K562 (cell line): ENCODE data around the gene PRMT2. TPM values are rescaled to one million over a fixed set of nuclear protein-coding genes. Genes with fewer than 3 reads are reported as not detected.

Source experiments
- ATAC-seq: fragments of 200-7000 bp; cut with Tn5 transposase; 3 replicates; pipeline ENCODE4 v1.9.1; 2020; ENCODE audit warnings: moderate library complexity
- BruUV-seq: library from RNA; stranded (reverse); fragments of 400-500 nt; replicated peaks from 2 replicates; lab custom pipeline; 2021; lab: Mats Ljungman, UMichigan
- CTCF ChIA-PET: fragments of 300-600 bp; formaldehyde crosslinking; extraction: SDS; loops from one replicate; lab custom pipeline; 2021; ENCODE audit warnings: low intra/inter-chr PET ratio; lab: Yijun Ruan, JAX
- POLR2A ChIA-PET: fragments of 300-600, 350-650 bp; sonication (Branson Sonifier 250); formaldehyde crosslinking; extraction: SDS; loops from one replicate; lab custom pipeline; 2021; ENCODE audit warnings: antibody characterized with exemption, inconsistent platforms; lab: Yijun Ruan, JAX
- DNase-seq, 4 experiments: peaks; one replicate each; pipeline versions ENCODE4 v3.0.0 to v3.0.0-alpha.2; 2011 to 2018; ENCODE audit warnings: low spot score in 3 of 4, mixed read lengths in 3 of 4; ENCODE audit errors: extremely low read depth in 1 of 4
- FAIRE-seq: peaks from 2 replicates; lab custom pipeline; 2011; peaks lifted over from hg19 to GRCh38; lab: Jason Lieb, UNC
- H2AFZ ChIP-seq: 2 replicates; pipeline ENCODE4 v1.6.0; 2011; ENCODE audit warnings: low read depth, low read length, control low read depth, inconsistent platforms
- H3K27ac ChIP-seq: fragments of 200-600 bp; 3 replicates; pipeline ENCODE4 v1.8.0; 2011; ENCODE audit warnings: low read depth, mild to moderate bottlenecking, control low read depth, inconsistent platforms, low read length, moderate library complexity, mixed read lengths; ENCODE audit errors: extremely low read depth
- H3K27me3 ChIP-seq, 2 experiments: fragments of 300-600 bp in 1 of 2; 2 replicates in 1 of 2; 3 replicates in 1 of 2; pipeline versions ENCODE4 v1.6.0 to v1.8.0; 2011; ENCODE audit warnings: inconsistent platforms in 2 of 2, low read length in 2 of 2, mild to moderate bottlenecking in 1 of 2, mixed read lengths in 1 of 2, moderate library complexity in 1 of 2; ENCODE audit not compliant: control insufficient read depth in 2 of 2, insufficient read depth in 2 of 2
- H3K36me3 ChIP-seq: fragments of 300-600 bp; 3 replicates; pipeline ENCODE4 v1.8.0; 2011; ENCODE audit warnings: mild to moderate bottlenecking, low read length, inconsistent platforms; ENCODE audit not compliant: control insufficient read depth, insufficient read depth
- H3K4me1 ChIP-seq, 2 experiments: fragments of 200-600 bp in 1 of 2; replicated peaks in 1 of 2; 2 replicates in 1 of 2; 3 replicates in 1 of 2; pipeline versions ENCODE4 v1.5.1 to v1.8.0; 2011; ENCODE audit warnings: inconsistent platforms in 2 of 2, low read length in 2 of 2, mild to moderate bottlenecking in 1 of 2, mixed read lengths in 1 of 2, moderate library complexity in 1 of 2; ENCODE audit not compliant: control insufficient read depth in 2 of 2, insufficient read depth in 2 of 2
- H3K4me2 ChIP-seq: 2 replicates; pipeline ENCODE4 v1.6.1; 2011; ENCODE audit warnings: low read length, control low read depth, inconsistent platforms, mixed read lengths; ENCODE audit not compliant: insufficient read depth
- H3K4me3 ChIP-seq: fragments of 200-600 bp; sonication (generic), shearing (Covaris generic); 2 replicates; pipeline ENCODE4 v1.5.1; 2016; ENCODE audit warnings: control low read depth, inconsistent platforms
- H3K79me2 ChIP-seq: fragments of 200-600 bp; 3 replicates; pipeline ENCODE4 v1.8.0; 2011; ENCODE audit warnings: low read length, inconsistent platforms; ENCODE audit not compliant: control insufficient read depth, insufficient read depth
- H3K9ac ChIP-seq, 2 experiments: 2 replicates each; pipeline versions ENCODE4 v1.6.0 to v1.6.1; 2011; ENCODE audit warnings: low read depth in 2 of 2, low read length in 2 of 2, control low read depth in 1 of 2, inconsistent platforms in 1 of 2, mild to moderate bottlenecking in 1 of 2, mixed read lengths in 1 of 2; ENCODE audit not compliant: insufficient read depth in 1 of 2
- H3K9me1 ChIP-seq: one replicate; pipeline ENCODE4 v1.6.0; 2011; ENCODE audit warnings: inconsistent platforms, mild to moderate bottlenecking, low read length, moderate library complexity; ENCODE audit not compliant: control insufficient read depth, insufficient read depth
- H3K9me3 ChIP-seq: replicated peaks from 2 replicates; pipeline ENCODE4 v1.5.1; 2011; ENCODE audit warnings: low read depth, low read length, inconsistent platforms; ENCODE audit not compliant: control insufficient read depth, insufficient read depth
- H4K20me1 ChIP-seq: replicated peaks from 2 replicates; pipeline ENCODE4 v1.6.1; 2011; ENCODE audit warnings: low read length, inconsistent platforms, mixed read lengths; ENCODE audit not compliant: control insufficient read depth, insufficient read depth
- CBFB ChIP-seq: sonication (generic); formaldehyde crosslinking; IDR thresholded peaks from 2 replicates; pipeline ENCODE4 v1.4.0; 2020; ENCODE audit warnings: mild to moderate bottlenecking, missing genetic modification reagents
- E2F8 ChIP-seq: fragments of 450-650 bp; IDR thresholded peaks from 2 replicates; pipeline ENCODE4 v1.7.1; 2018; ENCODE audit warnings: mild to moderate bottlenecking, low read depth; ENCODE audit not compliant: partially characterized antibody
- FOXO4 ChIP-seq: fragments of 450-650 bp; formaldehyde crosslinking; IDR thresholded peaks from 2 replicates; pipeline ENCODE4 v1.4.0; 2020; ENCODE audit warnings: mild to moderate bottlenecking, moderate library complexity
- GABPB2 ChIP-seq: fragments of 250-450 bp; sonication (Bioruptor Pico); conservative IDR thresholded peaks from 2 replicates; pipeline ENCODE4 v1.5.1; 2021; ENCODE audit warnings: mild to moderate bottlenecking
- JUN ChIP-seq, 2 experiments: sonication (generic) in 1 of 2; formaldehyde crosslinking in 1 of 2; IDR thresholded peaks; 2 replicates each; pipeline versions ENCODE4 v1.6.1 to v1.8.0; 2012 to 2022; ENCODE audit warnings: borderline replicate concordance in 2 of 2, mild to moderate bottlenecking in 2 of 2, improper control_type of control experiment in 1 of 2, low read depth in 1 of 2, low read length in 1 of 2, missing genetic modification reagents in 1 of 2
- PHF20 ChIP-seq: fragments of 450-650 bp; IDR thresholded peaks from 2 replicates; pipeline ENCODE4 v1.6.1; 2018; ENCODE audit not compliant: partially characterized antibody
- SMARCC2 ChIP-seq: fragments of 450-650 bp; IDR thresholded peaks from 2 replicates; pipeline ENCODE4 v1.6.1; 2017; ENCODE audit warnings: antibody characterized with exemption, moderate library complexity, mild to moderate bottlenecking, low read depth
- STAT5A ChIP-seq: IDR thresholded peaks from 2 replicates; pipeline ENCODE4 v1.6.1; 2012; ENCODE audit warnings: low read length, inconsistent platforms, borderline replicate concordance
- TEAD1 ChIP-seq, 2 experiments: fragments of 450-650 bp in 1 of 2; sonication (generic) in 1 of 2; formaldehyde crosslinking; IDR thresholded peaks; 2 replicates each; pipeline versions ENCODE4 v1.4.0 to v1.8.0; 2020 to 2022; ENCODE audit warnings: mild to moderate bottlenecking in 2 of 2, missing genetic modification reagents in 1 of 2
- WGBS: fragments of 100-300 bp; shearing (Covaris generic); methylation state at CpG from one replicate; pipeline ENCODE4 v1.1.6; 2016; ENCODE audit warnings: low coverage, mixed read lengths; ENCODE audit not compliant: insufficient coverage; ENCODE audit errors: missing lambda C conversion rate; 5-methylcytosine and 5-hydroxymethylcytosine counted together
- in situ Hi-C: fragments of 300-500 bp; cut with MboI; formaldehyde crosslinking; loops from 4 replicates; pipeline ENCODE4 v1.15.0; 2018; ENCODE audit warnings: inconsistent platforms, mixed read lengths
- intact Hi-C: fragments of 100-400 bp; cut with micrococcal nuclease; formaldehyde crosslinking; loops from 2 replicates; pipeline ENCODE4 v1.14.2; 2022
- polyA plus RNA-seq, 8 experiments: library from polyadenylated mRNA; depleted of rRNA in 4 of 8; stranded (reverse) in 5 of 8; unstranded in 3 of 8; fragments of >200 nt; fragmentation: Nextera tagmentation in 2 of 8; fragmentation: Illumina TruSeq in 1 of 8; extraction: Ambion mirVana in 2 of 8; extraction: Trizol in 1 of 8; gene quantifications; 2 replicates each; pipeline versions ENCODE4 v1.2.1 to v1.2.3, GENCODE V29; 2011 to 2014; ENCODE audit warnings: inconsistent platforms in 1 of 8, missing spikeins in 1 of 8
- total RNA-seq, 7 experiments: library from RNA; depleted of rRNA in 6 of 7; stranded (reverse); fragments of >200 nt in 6 of 7; fragmentation: Illumina TruSeq in 2 of 7; extraction: Trizol in 2 of 7; gene quantifications; 2 replicates each; pipeline versions ENCODE4 v1.2.1 to v1.2.3, GENCODE V29; 2011 to 2021; ENCODE audit warnings: low replicate concordance in 1 of 7
- TF ChIP-seq, protein P1 (sequence below): sonication (generic); formaldehyde crosslinking; IDR thresholded peaks from 2 replicates; pipeline ENCODE4 v1.8.0; 2023; ENCODE audit warnings: missing genetic modification reagents, mild to moderate bottlenecking, borderline replicate concordance

PRMT2 gene
- total and polyA plus RNA-seq, 9 of the 15 experiments (the other 6 are each of a cell fraction or from before 2014, with no cell fraction given) = 37.2 to 85.7 (median 59.3) TPM

- H3K4me2 ChIP-seq = no peak overlapping the region
- peaks cover 5% of the 10 kb centered on the region; the same call in 1 of the 2 replicates for H3K9me3 ChIP-seq
- H3K9ac ChIP-seq = peak overlapping the region in 1 of 2 experiments; percentile 57; a peak in 1 of 4 replicates
- H4K20me1 ChIP-seq = no peaks in the 10 kb centered on the region
- no peaks in the 10 kb centered on the region for H3K36me3 ChIP-seq
- no peak for DNase-seq
- H3K27ac ChIP-seq = no peak overlapping the region
- 42% methylated on average over 4 of the region's 4 CpGs for WGBS
- peaks cover 12 to 22% of the 10 kb centered on the region in 2 experiments for H3K27me3 ChIP-seq
- H3K79me2 ChIP-seq = no peaks in the 10 kb centered on the region
- FAIRE-seq = no peak
- ChIA-PET CTCF (no interaction called here), POLR2A (interaction anchor here (0.6 to 4.0 kb wide), 3 partner anchors 11 to 326 kb away, joined by 3 to 17 read pairs (median 3); no protein-coding TSS in a partner anchor)
- ATAC-seq = no peak
- intact Hi-C loops = no loop called here
- peaks cover 0 to 6% of the 10 kb centered on the region in 2 experiments; a peak in 3 of 5 replicates for H3K4me1 ChIP-seq
- no TSS peak for BruUV-seq
- peak overlapping the region; percentile 16; the same call in 1 of the 2 replicates for H2AFZ ChIP-seq
- no peaks in the 10 kb centered on the region for H3K9me1 ChIP-seq
- in situ Hi-C loops = no loop called here
- H3K4me3 ChIP-seq = no peak overlapping the region
- TF ChIP-seq FOXO4 (no peak), E2F8 (no peak), TEAD1 (CRISPR knock-in tag; IDR thresholded peaks at IDR 0.05) (no peak), JUN (IDR thresholded peaks at IDR 0.05; ENCODE audit: borderline replicate concordance, low read depth, low read length) (no peak), JUN (CRISPR knock-in tag; IDR thresholded peaks at IDR 0.05; ENCODE audit: borderline replicate concordance) (no peak), STAT5A (no peak), SMARCC2 (no peak), PHF20 (no peak), CBFB (CRISPR knock-in tag) (no peak), GABPB2 (CRISPR knock-in tag) (no peak)
- TF ChIP-seq, protein P1, sequence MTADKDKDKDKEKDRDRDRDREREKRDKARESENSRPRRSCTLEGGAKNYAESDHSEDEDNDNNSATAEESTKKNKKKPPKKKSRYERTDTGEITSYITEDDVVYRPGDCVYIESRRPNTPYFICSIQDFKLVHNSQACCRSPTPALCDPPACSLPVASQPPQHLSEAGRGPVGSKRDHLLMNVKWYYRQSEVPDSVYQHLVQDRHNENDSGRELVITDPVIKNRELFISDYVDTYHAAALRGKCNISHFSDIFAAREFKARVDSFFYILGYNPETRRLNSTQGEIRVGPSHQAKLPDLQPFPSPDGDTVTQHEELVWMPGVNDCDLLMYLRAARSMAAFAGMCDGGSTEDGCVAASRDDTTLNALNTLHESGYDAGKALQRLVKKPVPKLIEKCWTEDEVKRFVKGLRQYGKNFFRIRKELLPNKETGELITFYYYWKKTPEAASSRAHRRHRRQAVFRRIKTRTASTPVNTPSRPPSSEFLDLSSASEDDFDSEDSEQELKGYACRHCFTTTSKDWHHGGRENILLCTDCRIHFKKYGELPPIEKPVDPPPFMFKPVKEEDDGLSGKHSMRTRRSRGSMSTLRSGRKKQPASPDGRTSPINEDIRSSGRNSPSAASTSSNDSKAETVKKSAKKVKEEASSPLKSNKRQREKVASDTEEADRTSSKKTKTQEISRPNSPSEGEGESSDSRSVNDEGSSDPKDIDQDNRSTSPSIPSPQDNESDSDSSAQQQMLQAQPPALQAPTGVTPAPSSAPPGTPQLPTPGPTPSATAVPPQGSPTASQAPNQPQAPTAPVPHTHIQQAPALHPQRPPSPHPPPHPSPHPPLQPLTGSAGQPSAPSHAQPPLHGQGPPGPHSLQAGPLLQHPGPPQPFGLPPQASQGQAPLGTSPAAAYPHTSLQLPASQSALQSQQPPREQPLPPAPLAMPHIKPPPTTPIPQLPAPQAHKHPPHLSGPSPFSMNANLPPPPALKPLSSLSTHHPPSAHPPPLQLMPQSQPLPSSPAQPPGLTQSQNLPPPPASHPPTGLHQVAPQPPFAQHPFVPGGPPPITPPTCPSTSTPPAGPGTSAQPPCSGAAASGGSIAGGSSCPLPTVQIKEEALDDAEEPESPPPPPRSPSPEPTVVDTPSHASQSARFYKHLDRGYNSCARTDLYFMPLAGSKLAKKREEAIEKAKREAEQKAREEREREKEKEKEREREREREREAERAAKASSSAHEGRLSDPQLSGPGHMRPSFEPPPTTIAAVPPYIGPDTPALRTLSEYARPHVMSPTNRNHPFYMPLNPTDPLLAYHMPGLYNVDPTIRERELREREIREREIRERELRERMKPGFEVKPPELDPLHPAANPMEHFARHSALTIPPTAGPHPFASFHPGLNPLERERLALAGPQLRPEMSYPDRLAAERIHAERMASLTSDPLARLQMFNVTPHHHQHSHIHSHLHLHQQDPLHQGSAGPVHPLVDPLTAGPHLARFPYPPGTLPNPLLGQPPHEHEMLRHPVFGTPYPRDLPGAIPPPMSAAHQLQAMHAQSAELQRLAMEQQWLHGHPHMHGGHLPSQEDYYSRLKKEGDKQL (CRISPR knock-in tag) = no peak
Observed at GRCh38 chr21:46622226-46622625, 13.2 kb upstream of the PRMT2 start.
